IMR-90 (cell line): ENCODE data around the gene EGFR. TPM values are rescaled to one million over a fixed set of nuclear protein-coding genes. Genes with fewer than 3 reads are reported as not detected.

Experiments
- ATAC-seq: fragments of 200-7000 bp; cut with Tn5 transposase; 2 replicates; pipeline ENCODE4 v1.9.1; 2020; ENCODE audit warnings: low read depth, mild to moderate bottlenecking, moderate library complexity
- BruUV-seq: library from RNA; stranded (reverse); fragments of 400-500 nt; replicated peaks from 2 replicates; lab custom pipeline; 2021; lab: Mats Ljungman, UMichigan
- CTCF ChIA-PET: fragments of 300-600 bp; formaldehyde crosslinking; extraction: SDS; loops from one replicate; lab custom pipeline; 2021; ENCODE audit warnings: antibody characterized with exemption; lab: Yijun Ruan, JAX
- POLR2A ChIA-PET: fragments of 300-600 bp; sonication (Branson Sonifier 250); formaldehyde crosslinking; loops from one replicate; lab custom pipeline; 2022; ENCODE audit warnings: antibody characterized with exemption; ENCODE audit not compliant: unreplicated experiment; lab: Charles Lee
- DNase-seq: peaks from one replicate; pipeline ENCODE4 v3.0.0; 2013
- H2AFZ ChIP-seq: replicated peaks from 2 replicates; pipeline ENCODE3; 2013; ENCODE audit warnings: low read length, mild to moderate bottlenecking; ENCODE audit not compliant: poor library complexity
- H2AK5ac ChIP-seq: 2 replicates; pipeline ENCODE4 v1.6.1; 2013; ENCODE audit warnings: low read depth, low read length, inconsistent platforms
- H2AK9ac ChIP-seq: replicated peaks from 2 replicates; pipeline ENCODE3; 2013; ENCODE audit warnings: mild to moderate bottlenecking, low read depth, low read length, moderate library complexity; ENCODE audit not compliant: poor library complexity
- H2BK120ac ChIP-seq: 2 replicates; pipeline ENCODE4 v1.6.1; 2013; ENCODE audit warnings: low read depth, low read length, inconsistent platforms
- H2BK15ac ChIP-seq: 3 replicates; pipeline ENCODE4 v1.6.1; 2013; ENCODE audit warnings: low read depth, low read length, inconsistent platforms
- H2BK20ac ChIP-seq: 2 replicates; pipeline ENCODE4 v1.6.1; 2013; ENCODE audit warnings: low read depth, mild to moderate bottlenecking, inconsistent platforms, low read length, moderate library complexity
- H2BK5ac ChIP-seq: 2 replicates; pipeline ENCODE4 v1.6.1; 2013; ENCODE audit warnings: mild to moderate bottlenecking, low read depth, low read length, inconsistent platforms; ENCODE audit not compliant: poor library complexity, severe bottlenecking
- H3K14ac ChIP-seq: replicated peaks from 2 replicates; pipeline ENCODE4 v1.6.1; 2013; ENCODE audit warnings: low read depth, low read length, inconsistent platforms
- H3K18ac ChIP-seq: 2 replicates; pipeline ENCODE4 v1.6.1; 2013; ENCODE audit warnings: low read depth, low read length, control low read depth
- H3K23ac ChIP-seq: 2 replicates; pipeline ENCODE4 v1.6.1; 2013; ENCODE audit warnings: low read depth, low read length, inconsistent platforms
- H3K27ac ChIP-seq: 2 replicates; pipeline ENCODE4 v1.5.1; 2013; ENCODE audit warnings: mild to moderate bottlenecking, control low read depth, low read length; ENCODE audit not compliant: insufficient read depth
- H3K27me3 ChIP-seq: 2 replicates; pipeline ENCODE4 v1.6.1; 2013; ENCODE audit warnings: low read length; ENCODE audit not compliant: control insufficient read depth, insufficient read depth
- H3K36me3 ChIP-seq: 2 replicates; pipeline ENCODE4 v1.6.1; 2013; ENCODE audit warnings: low read length, mixed read lengths; ENCODE audit not compliant: control insufficient read depth, insufficient read depth
- H3K4ac ChIP-seq: 2 replicates; pipeline ENCODE4 v1.6.1; 2013; ENCODE audit warnings: low read depth, low read length, inconsistent platforms
- H3K4me1 ChIP-seq: 2 replicates; pipeline ENCODE4 v1.6.1; 2013; ENCODE audit warnings: low read length, mixed read lengths; ENCODE audit not compliant: control insufficient read depth, insufficient read depth
- H3K4me2 ChIP-seq: 2 replicates; pipeline ENCODE4 v1.6.1; 2013; ENCODE audit warnings: low read depth, mild to moderate bottlenecking, control low read depth, low read length, moderate library complexity
- H3K4me3 ChIP-seq: 2 replicates; pipeline ENCODE4 v1.5.1; 2013; ENCODE audit warnings: low read depth, mild to moderate bottlenecking, control low read depth, low read length, moderate library complexity; ENCODE audit not compliant: insufficient read depth
- H3K56ac ChIP-seq: 2 replicates; pipeline ENCODE4 v1.6.1; 2013; ENCODE audit warnings: low read length, inconsistent platforms; ENCODE audit not compliant: insufficient read depth; ENCODE audit errors: extremely low read depth
- H3K79me1 ChIP-seq, 2 experiments: 2 replicates each; pipeline ENCODE4 v1.6.1; 2013; ENCODE audit warnings: low read length in 2 of 2, inconsistent platforms in 1 of 2, low read depth in 1 of 2
- H3K9ac ChIP-seq: 2 replicates; pipeline ENCODE4 v1.6.1; 2013; ENCODE audit warnings: low read depth, low read length, control low read depth
- H3K9me1 ChIP-seq: 2 replicates; pipeline ENCODE4 v1.6.1; 2013; ENCODE audit warnings: low read length, inconsistent platforms; ENCODE audit not compliant: insufficient read depth
- H3K9me3 ChIP-seq: 2 replicates; pipeline ENCODE4 v1.6.1; 2013; ENCODE audit warnings: low read length; ENCODE audit not compliant: control insufficient read depth, insufficient read depth
- H4K20me1 ChIP-seq: 2 replicates; pipeline ENCODE4 v1.6.1; 2013; ENCODE audit warnings: low read length, inconsistent platforms; ENCODE audit not compliant: insufficient read depth
- H4K5ac ChIP-seq: 2 replicates; pipeline ENCODE4 v1.6.1; 2013; ENCODE audit warnings: mild to moderate bottlenecking, low read depth, low read length, control low read depth
- H4K8ac ChIP-seq, 2 experiments: 2 replicates each; pipeline ENCODE4 v1.6.1; 2013; ENCODE audit warnings: low read depth in 2 of 2, low read length in 2 of 2, control low read depth in 1 of 2, inconsistent platforms in 1 of 2
- H4K91ac ChIP-seq: 2 replicates; pipeline ENCODE4 v1.6.1; 2013; ENCODE audit warnings: low read depth, low read length, inconsistent platforms; ENCODE audit not compliant: insufficient read depth
- CHD1 ChIP-seq: IDR thresholded peaks from 2 replicates; pipeline ENCODE4 v1.6.1; 2012; ENCODE audit warnings: low read depth, low read length, improper control_type of control experiment
- WGBS, 2 experiments: methylation state at CpG; one replicate each; pipeline versions ENCODE4 v1.1.5 to v1.1.7; 2013; ENCODE audit warnings: missing lambda C conversion rate in 2 of 2; ENCODE audit not compliant: insufficient read length in 1 of 2; ENCODE audit errors: extremely low coverage in 2 of 2; 5-methylcytosine and 5-hydroxymethylcytosine counted together
- dilution Hi-C: fragments of 300-500 bp; cut with HindIII; formaldehyde crosslinking; loops from one replicate; pipeline ENCODE4 v1.14.3; 2018; ENCODE audit warnings: low sequenced_read_pairs; ENCODE audit not compliant: unreplicated experiment
- in situ Hi-C: fragments of 300-500 bp; cut with MboI; formaldehyde crosslinking; loops from 3 replicates; pipeline ENCODE4 v1.14.3; 2019; ENCODE audit warnings: low sequenced_read_pairs, inconsistent platforms, mixed read lengths
- intact Hi-C: fragments of 100-400 bp; cut with micrococcal nuclease; formaldehyde crosslinking; loops from 2 replicates; pipeline ENCODE4 v1.10.0; 2022
- polyA plus RNA-seq, 3 experiments: library from polyadenylated mRNA; depleted of rRNA; stranded (reverse); fragments of >200 nt; gene quantifications; 2 replicates each; pipeline ENCODE4 v1.2.3, GENCODE V29; 2012; ENCODE audit warnings: low replicate concordance in 1 of 3
- total RNA-seq: library from RNA; depleted of rRNA; stranded (reverse); fragments of >200 nt; gene quantifications from 2 replicates; pipeline ENCODE4 v1.2.3, GENCODE V29; 2012

Gene EGFR
- total and polyA plus RNA-seq, 2 of the 4 experiments (the other 2 are of a cell fraction), result 36.9 to 60.4 TPM

DNA sequence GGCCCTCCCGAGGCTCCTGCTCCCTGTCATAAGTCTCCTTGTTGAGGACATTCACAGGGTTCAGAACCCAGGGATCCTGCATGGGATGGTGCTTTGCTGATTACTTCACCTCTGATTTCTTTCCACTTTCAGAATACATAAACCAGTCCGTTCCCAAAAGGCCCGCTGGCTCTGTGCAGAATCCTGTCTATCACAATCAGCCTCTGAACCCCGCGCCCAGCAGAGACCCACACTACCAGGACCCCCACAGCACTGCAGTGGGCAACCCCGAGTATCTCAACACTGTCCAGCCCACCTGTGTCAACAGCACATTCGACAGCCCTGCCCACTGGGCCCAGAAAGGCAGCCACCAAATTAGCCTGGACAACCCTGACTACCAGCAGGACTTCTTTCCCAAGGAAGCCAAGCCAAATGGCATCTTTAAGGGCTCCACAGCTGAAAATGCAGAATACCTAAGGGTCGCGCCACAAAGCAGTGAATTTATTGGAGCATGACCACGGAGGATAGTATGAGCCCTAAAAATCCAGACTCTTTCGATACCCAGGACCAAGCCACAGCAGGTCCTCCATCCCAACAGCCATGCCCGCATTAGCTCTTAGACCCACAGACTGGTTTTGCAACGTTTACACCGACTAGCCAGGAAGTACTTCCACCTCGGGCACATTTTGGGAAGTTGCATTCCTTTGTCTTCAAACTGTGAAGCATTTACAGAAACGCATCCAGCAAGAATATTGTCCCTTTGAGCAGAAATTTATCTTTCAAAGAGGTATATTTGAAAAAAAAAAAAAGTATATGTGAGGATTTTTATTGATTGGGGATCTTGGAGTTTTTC lies 186.5 kb downstream of the EGFR start:
- no peak overlapping the region for H4K91ac ChIP-seq
- H3K4me1 ChIP-seq, result peaks cover 4% of the 10 kb centered on the region
- H3K27ac ChIP-seq, result no peak overlapping the region
- peak overlapping the region; percentile 33 for H2AK9ac ChIP-seq
- H3K27me3 ChIP-seq, result no peaks in the 10 kb centered on the region
- no peak overlapping the region for H3K56ac ChIP-seq
- no peak overlapping the region for H3K23ac ChIP-seq
- H4K8ac ChIP-seq, result no peak overlapping the region
- no peak for TF ChIP-seq CHD1
- H2BK20ac ChIP-seq, result no peak overlapping the region
- no peak overlapping the region for H3K9ac ChIP-seq
- no peaks in the 10 kb centered on the region for H3K9me3 ChIP-seq
- DNase-seq (no peak), ATAC-seq (no peak)
- no peak overlapping the region for H3K18ac ChIP-seq
- intact Hi-C loops (no loop called here), dilution Hi-C loops (no loop called here), in situ Hi-C loops (no loop called here)
- ChIA-PET POLR2A (no interaction called here), CTCF (no interaction called here)
- peaks cover 78% of the 10 kb centered on the region for H3K36me3 ChIP-seq
- no peak overlapping the region for H2BK15ac ChIP-seq
- H3K9me1 ChIP-seq, result peaks cover 29% of the 10 kb centered on the region
- no peak overlapping the region for H3K4me3 ChIP-seq
- no peak overlapping the region for H2AFZ ChIP-seq
- WGBS, 2 experiments, result 75% methylated on average over 4 of the region's 16 CpGs; no CpG with 5 or more reads in 1 of the 2 experiments
- H2AK5ac ChIP-seq, result no peak overlapping the region
- H3K79me1 ChIP-seq, result peaks cover 20 to 68% of the 10 kb centered on the region in 2 experiments
- H2BK5ac ChIP-seq, result no peak overlapping the region
- no peak overlapping the region for H3K14ac ChIP-seq
- no peak overlapping the region for H3K4ac ChIP-seq
- no peak overlapping the region for H2BK120ac ChIP-seq
- no peak overlapping the region for H3K4me2 ChIP-seq
- no peak overlapping the region for H4K5ac ChIP-seq
- H4K20me1 ChIP-seq, result no peaks in the 10 kb centered on the region
- BruUV-seq, result no TSS peak
